Mesendoderm (in vitro differentiated cells): Measurements from ENCODE around the gene MARK4.

Experiments
- DNase-seq: peaks from one replicate; pipeline ENCODE4 v3.0.0; 2013
- H2AK5ac ChIP-seq: 2 replicates; pipeline ENCODE4 v1.6.1; 2013; ENCODE audit warnings: low read length, inconsistent platforms
- H2BK120ac ChIP-seq: 2 replicates; pipeline ENCODE4 v1.6.1; 2013; ENCODE audit warnings: low read depth, mild to moderate bottlenecking, low read length, moderate library complexity, mixed read lengths
- H2BK15ac ChIP-seq: replicated peaks from 2 replicates; pipeline ENCODE4 v1.6.1; 2013; ENCODE audit warnings: low read depth, mild to moderate bottlenecking, moderate library complexity
- H2BK5ac ChIP-seq: 2 replicates; pipeline ENCODE4 v1.6.1; 2013; ENCODE audit warnings: low read length, inconsistent platforms
- H3K18ac ChIP-seq: 2 replicates; pipeline ENCODE4 v1.6.1; 2013; ENCODE audit warnings: mild to moderate bottlenecking, low read length, mixed read lengths
- H3K23ac ChIP-seq: one replicate; pipeline ENCODE4 v1.6.1; 2013; ENCODE audit warnings: low read length
- H3K27ac ChIP-seq: 2 replicates; pipeline ENCODE4 v1.5.1; 2013; ENCODE audit warnings: low read depth, mild to moderate bottlenecking, inconsistent platforms, low read length, moderate library complexity
- H3K27me3 ChIP-seq: 2 replicates; pipeline ENCODE4 v1.6.1; 2013; ENCODE audit warnings: low read length, control low read depth, mild to moderate bottlenecking, inconsistent platforms; ENCODE audit not compliant: insufficient read depth, poor library complexity
- H3K36me3 ChIP-seq: 2 replicates; pipeline ENCODE4 v1.6.1; 2013; ENCODE audit warnings: low read length, inconsistent platforms; ENCODE audit not compliant: control insufficient read depth, insufficient read depth
- H3K4ac ChIP-seq: one replicate; pipeline ENCODE4 v1.6.1; 2013; ENCODE audit warnings: low read depth, mild to moderate bottlenecking, low read length, moderate library complexity
- H3K4me1 ChIP-seq: 2 replicates; pipeline ENCODE4 v1.6.1; 2013; ENCODE audit warnings: low read depth, low read length, inconsistent platforms; ENCODE audit not compliant: control insufficient read depth
- H3K4me2 ChIP-seq: 2 replicates; pipeline ENCODE4 v1.6.1; 2013; ENCODE audit warnings: low read length
- H3K4me3 ChIP-seq: 2 replicates; pipeline ENCODE4 v1.5.1; 2013; ENCODE audit warnings: mild to moderate bottlenecking, low read length
- H3K56ac ChIP-seq: one replicate; pipeline ENCODE4 v1.6.1; 2013; ENCODE audit warnings: low read length
- H3K79me1 ChIP-seq: 2 replicates; pipeline ENCODE4 v1.6.1; 2013; ENCODE audit warnings: low read length, inconsistent platforms
- H3K79me2 ChIP-seq: 2 replicates; pipeline ENCODE4 v1.6.1; 2013; ENCODE audit warnings: mild to moderate bottlenecking, low read length; ENCODE audit not compliant: control insufficient read depth, insufficient read depth
- H3K9ac ChIP-seq: 2 replicates; pipeline ENCODE4 v1.6.1; 2013; ENCODE audit warnings: low read length, inconsistent platforms
- H4K5ac ChIP-seq: one replicate; pipeline ENCODE4 v1.6.1; 2013; ENCODE audit warnings: low read length
- H4K8ac ChIP-seq: one replicate; pipeline ENCODE4 v1.6.1; 2013; ENCODE audit warnings: low read depth, mild to moderate bottlenecking, control low read depth, low read length, moderate library complexity
- WGBS: extraction: QIAGEN DNeasy Blood & Tissue Kit; methylation state at CpG from one replicate; pipeline ENCODE4 v1.1.7; 2013; ENCODE audit warnings: low lambda C conversion rate, missing lambda C conversion rate; ENCODE audit not compliant: insufficient coverage; ENCODE audit errors: extremely low coverage; 5-methylcytosine and 5-hydroxymethylcytosine counted together

The MARK4 gene

GRCh38 chr19:45297674-45298073 is 46.6 kb downstream of the MARK4 start:
- no peak overlapping the region for H3K18ac ChIP-seq
- H3K79me1 ChIP-seq: no peaks in the 10 kb centered on the region
- no peaks in the 10 kb centered on the region for H3K79me2 ChIP-seq
- no peak overlapping the region for H3K27ac ChIP-seq
- no peak overlapping the region for H3K4ac ChIP-seq
- no peaks in the 10 kb centered on the region for H3K4me1 ChIP-seq
- DNase-seq: no peak
- no peak overlapping the region for H2BK15ac ChIP-seq
- H2BK5ac ChIP-seq: no peak overlapping the region
- H4K8ac ChIP-seq: no peak overlapping the region
- H3K4me2 ChIP-seq: no peak overlapping the region
- H3K56ac ChIP-seq: no peak overlapping the region
- no peak overlapping the region for H3K23ac ChIP-seq
- no peak overlapping the region for H4K5ac ChIP-seq
- WGBS: no CpG with 5 or more reads among the region's 18 CpGs
- H2AK5ac ChIP-seq: no peak overlapping the region
- H3K4me3 ChIP-seq: no peak overlapping the region
- no peaks in the 10 kb centered on the region for H3K27me3 ChIP-seq
- H3K9ac ChIP-seq: no peak overlapping the region
- peaks cover 2% of the 10 kb centered on the region for H3K36me3 ChIP-seq
- H2BK120ac ChIP-seq: no peak overlapping the region

GRCh38 chr19:45298264-45298663 is 47.2 kb downstream of the MARK4 start:
- Histone ChIP-seq H3K36me3 (peaks cover 2% of the 10 kb centered on the region), H3K23ac (no peak overlapping the region), H3K56ac (no peak overlapping the region), H3K79me1 (no peaks in the 10 kb centered on the region), H3K4me3 (no peak overlapping the region), H3K4me1 (no peaks in the 10 kb centered on the region), H3K4me2 (no peak overlapping the region), H4K5ac (no peak overlapping the region), H2BK5ac (no peak overlapping the region), H3K27ac (no peak overlapping the region), H4K8ac (no peak overlapping the region), H2BK120ac (no peak overlapping the region), H3K79me2 (no peaks in the 10 kb centered on the region), H2AK5ac (no peak overlapping the region), H3K4ac (no peak overlapping the region), H3K9ac (no peak overlapping the region), H3K27me3 (no peaks in the 10 kb centered on the region), H3K18ac (no peak overlapping the region), H2BK15ac (no peak overlapping the region)
- no peak for DNase-seq
- WGBS: no CpG with 5 or more reads among the region's 5 CpGs

GRCh38 chr19:45299719-45300118 is 48.6 kb downstream of the MARK4 start:
- H3K9ac ChIP-seq: no peak overlapping the region
- H2BK5ac ChIP-seq: no peak overlapping the region
- peaks cover 2% of the 10 kb centered on the region for H3K36me3 ChIP-seq
- no peak for DNase-seq
- H3K4me3 ChIP-seq: no peak overlapping the region
- no peak overlapping the region for H2BK120ac ChIP-seq
- no CpG with 5 or more reads among the region's 6 CpGs for WGBS
- H3K18ac ChIP-seq: no peak overlapping the region
- H3K4me2 ChIP-seq: no peak overlapping the region
- no peaks in the 10 kb centered on the region for H3K27me3 ChIP-seq
- H4K5ac ChIP-seq: no peak overlapping the region
- no peaks in the 10 kb centered on the region for H3K79me2 ChIP-seq
- no peaks in the 10 kb centered on the region for H3K4me1 ChIP-seq
- no peaks in the 10 kb centered on the region for H3K79me1 ChIP-seq
- no peak overlapping the region for H3K4ac ChIP-seq
- H4K8ac ChIP-seq: no peak overlapping the region
- no peak overlapping the region for H2AK5ac ChIP-seq
- no peak overlapping the region for H3K23ac ChIP-seq
- H3K56ac ChIP-seq: no peak overlapping the region
- H2BK15ac ChIP-seq: no peak overlapping the region
- no peak overlapping the region for H3K27ac ChIP-seq

GRCh38 chr19:45302416-45302815 is 51.3 kb downstream of the MARK4 start:
- Histone ChIP-seq H3K56ac (no peak overlapping the region), H3K9ac (no peak overlapping the region), H3K23ac (no peak overlapping the region), H3K18ac (no peak overlapping the region), H3K79me1 (no peaks in the 10 kb centered on the region), H2BK5ac (no peak overlapping the region), H3K4ac (no peak overlapping the region), H3K79me2 (no peaks in the 10 kb centered on the region), H3K36me3 (peaks cover 2% of the 10 kb centered on the region), H4K5ac (no peak overlapping the region), H3K4me3 (no peak overlapping the region), H3K4me2 (no peak overlapping the region), H3K4me1 (no peaks in the 10 kb centered on the region), H4K8ac (no peak overlapping the region), H3K27ac (no peak overlapping the region), H3K27me3 (no peaks in the 10 kb centered on the region), H2BK120ac (no peak overlapping the region), H2AK5ac (no peak overlapping the region), H2BK15ac (no peak overlapping the region)
- WGBS: no CpG with 5 or more reads among the region's 27 CpGs
- no peak for DNase-seq

GRCh38 chr19:45303269-45304060 is 52.4 kb downstream of the MARK4 start:
- no peak overlapping the region for H2AK5ac ChIP-seq
- H3K4me3 ChIP-seq: no peak overlapping the region
- H4K8ac ChIP-seq: no peak overlapping the region
- H3K79me2 ChIP-seq: no peaks in the 10 kb centered on the region
- H3K4me2 ChIP-seq: no peak overlapping the region
- H3K4ac ChIP-seq: no peak overlapping the region
- H3K27ac ChIP-seq: no peak overlapping the region
- no peak overlapping the region for H3K18ac ChIP-seq
- no peaks in the 10 kb centered on the region for H3K27me3 ChIP-seq
- no peak overlapping the region for H3K23ac ChIP-seq
- no peak overlapping the region for H2BK120ac ChIP-seq
- no peak overlapping the region for H3K56ac ChIP-seq
- no peak overlapping the region for H2BK5ac ChIP-seq
- H3K79me1 ChIP-seq: no peaks in the 10 kb centered on the region
- H3K4me1 ChIP-seq: no peaks in the 10 kb centered on the region
- peaks cover 2% of the 10 kb centered on the region for H3K36me3 ChIP-seq
- H2BK15ac ChIP-seq: no peak overlapping the region
- no peak for DNase-seq
- no peak overlapping the region for H3K9ac ChIP-seq
- H4K5ac ChIP-seq: no peak overlapping the region
- no CpG with 5 or more reads among the region's 12 CpGs for WGBS
